Stimulated activated CD8-positive, alpha-beta memory T cell treated with anti-CD3 and anti-CD28 coated beads, Interleukin-2, amount 100 ng/mL, for 1 hour (primary cell): Measurements from ENCODE around the gene ZEB1.
"Not testable (repeated sequence)": the region's sequence is repeated elsewhere in the genome, so short reads cannot be mapped to it uniquely, and the experiment has no call there.

Experiments used
- DNase-seq, 2 donors: peaks; one replicate each; pipeline ENCODE4 v3.0.0-alpha.2; 2020; ENCODE audit warnings: low read depth in 2 of 2

Gene ZEB1

GRCh38 chr10:31422634-31423033, 103.6 kb downstream of the ZEB1 start:
- no peak for DNase-seq

- no peak for DNase-seq
Observed at GRCh38 chr10:31424473-31424872, 105.5 kb downstream of the ZEB1 start.

- no peak for DNase-seq
Observed at GRCh38 chr10:31426401-31426800, 107.4 kb downstream of the ZEB1 start.

- not testable (repeated sequence) for DNase-seq
Observed at GRCh38 chr10:31427334-31427733, 108.3 kb downstream of the ZEB1 start.

DNA sequence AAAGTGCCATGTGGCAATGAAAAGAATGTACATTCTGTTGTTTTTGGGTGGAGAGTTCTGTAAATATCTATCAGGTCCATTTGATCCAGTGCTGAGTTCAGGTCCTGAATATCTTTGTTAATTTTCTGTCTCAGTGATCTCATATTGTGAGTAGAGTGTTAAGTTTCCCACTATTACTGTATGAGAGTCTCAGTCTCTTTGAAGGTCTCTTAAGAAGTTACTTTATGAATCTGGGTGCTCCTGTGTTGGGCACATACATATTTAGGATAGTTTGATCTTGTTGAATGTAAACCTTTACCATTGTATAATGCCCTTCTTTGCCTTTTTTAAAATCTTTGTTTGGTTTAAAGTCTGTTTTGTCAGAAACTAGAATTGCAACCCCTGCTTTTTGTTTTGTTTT, 109.5 kb downstream of the ZEB1 start:
- not testable (repeated sequence) for DNase-seq

DNA sequence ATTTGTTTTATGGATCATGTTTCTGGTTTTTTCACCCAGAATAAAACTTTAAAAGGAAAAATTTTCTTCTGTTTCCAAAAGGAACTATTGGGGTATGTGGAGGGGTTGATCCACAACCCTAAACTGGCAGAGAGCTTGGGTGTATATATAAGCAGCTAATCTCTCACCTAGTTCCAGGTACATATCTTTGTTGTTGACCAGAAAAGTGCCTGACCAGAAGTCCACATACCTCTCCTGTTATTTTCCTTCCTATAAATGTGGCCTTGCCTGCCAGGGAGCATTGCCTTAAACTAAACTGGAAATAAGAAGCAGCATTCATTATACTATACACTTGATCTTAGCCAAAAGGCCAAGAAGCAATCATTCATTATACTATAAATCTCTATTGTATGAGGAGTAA, 112.0 kb downstream of the ZEB1 start:
- DNase-seq: no peak

DNA sequence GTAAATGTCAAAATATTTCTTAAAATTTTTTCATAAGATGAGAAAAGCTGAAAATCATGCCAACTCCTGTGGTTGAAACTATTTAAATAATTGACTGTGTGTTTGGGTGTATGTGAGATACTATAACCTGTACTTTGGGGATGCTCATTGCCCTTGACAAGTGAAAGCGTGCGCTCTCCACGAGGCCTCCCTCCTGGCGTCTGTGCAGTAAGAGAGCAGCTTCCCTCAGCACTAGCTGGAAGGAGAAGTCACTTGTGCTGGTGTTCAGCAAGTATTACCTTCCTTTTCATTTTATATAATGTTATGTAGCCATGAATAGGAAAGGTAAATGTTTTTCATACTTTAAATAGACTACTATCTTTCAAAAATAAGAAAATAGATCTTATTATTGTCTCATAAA, 118.9 kb downstream of the ZEB1 start:
- DNase-seq: no peak

DNA sequence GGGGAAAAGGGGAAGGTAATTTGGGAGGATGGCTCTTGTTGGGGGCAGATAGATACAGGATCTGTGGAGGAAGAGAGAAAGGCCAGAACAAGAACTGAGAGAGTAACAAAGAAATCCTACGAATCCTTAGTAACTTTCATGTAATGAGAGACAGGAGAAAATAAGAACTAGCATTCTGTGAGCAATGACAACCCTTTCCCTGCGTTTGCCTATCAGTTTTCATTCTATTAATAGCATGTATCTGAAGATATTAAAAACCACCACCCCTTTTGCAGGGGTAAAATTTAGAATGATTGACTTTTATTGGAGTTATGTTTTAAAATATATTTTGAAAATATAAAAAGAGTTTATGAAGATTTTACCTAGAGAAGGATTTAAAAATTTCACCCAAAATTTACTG, 132.8 kb downstream of the ZEB1 start:
- DNase-seq: no peak

DNA sequence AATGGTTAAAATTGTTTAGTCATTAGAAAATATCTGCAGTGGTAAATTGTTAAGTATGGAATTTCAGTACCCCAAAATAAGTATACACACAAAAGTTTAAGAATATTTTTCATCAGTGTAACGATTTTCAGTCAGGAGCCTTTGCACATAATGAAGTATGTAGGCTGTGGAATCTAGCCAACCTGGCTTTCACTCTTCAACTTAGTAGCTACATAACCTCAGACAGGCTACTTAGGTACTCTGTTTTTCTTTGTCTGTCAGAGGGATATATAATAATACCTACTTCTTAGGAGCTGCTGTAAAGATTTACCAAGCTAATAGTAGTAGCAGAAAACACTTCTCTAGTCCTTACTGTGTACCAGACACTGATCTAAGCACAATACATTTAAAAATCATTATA, 137.5 kb downstream of the ZEB1 start:
- DNase-seq: no peak

DNA sequence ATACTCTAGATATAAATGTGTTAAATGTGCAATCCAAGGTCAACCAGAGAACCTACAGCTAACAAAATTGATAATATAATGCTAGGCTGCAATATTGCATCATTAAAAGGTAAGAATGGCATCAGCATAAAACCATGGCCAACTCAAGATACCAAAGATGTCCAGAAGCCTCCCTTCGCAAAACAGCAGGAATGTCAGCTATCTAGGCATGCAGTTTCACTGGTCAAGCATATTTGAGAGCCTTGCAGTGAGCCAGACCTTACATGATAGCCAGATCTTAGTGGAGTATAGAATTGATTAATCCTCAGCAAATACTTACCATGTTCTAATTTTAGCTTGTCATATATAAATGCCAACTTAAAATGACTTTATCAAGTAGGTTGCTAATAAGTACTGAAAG, 138.8 kb downstream of the ZEB1 start:
- no peak for DNase-seq

- no peak for DNase-seq
Observed at GRCh38 chr10:31458974-31459373, 140.0 kb downstream of the ZEB1 start.

DNA sequence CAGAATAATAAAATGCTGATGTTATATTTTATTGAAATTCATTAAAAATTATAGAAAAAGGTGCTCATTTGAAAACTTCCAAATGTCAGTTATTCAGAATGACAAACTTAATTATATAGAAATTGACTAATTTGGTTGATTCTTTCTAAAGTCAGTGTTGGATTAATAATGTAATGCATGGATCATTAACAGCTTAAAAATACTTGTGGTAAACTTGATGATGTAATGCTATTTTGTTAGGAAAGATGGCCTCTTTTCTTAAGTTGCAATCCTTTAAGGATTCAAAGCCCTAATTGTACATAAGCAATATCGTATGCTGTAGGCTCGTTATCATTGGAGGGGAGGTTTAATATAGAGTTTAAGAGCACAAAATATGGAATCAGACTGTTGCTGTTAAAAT, 141.2 kb downstream of the ZEB1 start:
- DNase-seq: no peak

DNA sequence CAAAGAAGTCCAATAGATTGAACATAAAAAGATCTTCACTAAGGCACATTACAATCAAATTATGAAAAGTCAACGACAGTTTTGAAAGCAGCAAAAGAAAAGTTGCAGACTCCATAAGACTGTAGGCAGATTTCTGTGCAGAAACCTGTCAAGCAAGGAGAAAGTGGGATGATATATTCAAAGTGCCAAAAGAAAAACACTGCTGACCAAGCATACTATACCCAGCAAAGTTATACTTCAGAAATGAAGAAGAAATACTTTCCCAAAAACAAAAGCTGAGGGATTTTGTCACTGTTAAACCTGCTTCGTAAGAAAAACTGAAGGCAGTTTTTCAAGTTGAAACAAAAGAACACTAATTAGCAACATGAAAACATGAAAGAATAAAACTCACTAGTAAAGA, 145.5 kb downstream of the ZEB1 start:
- DNase-seq: no peak

DNA sequence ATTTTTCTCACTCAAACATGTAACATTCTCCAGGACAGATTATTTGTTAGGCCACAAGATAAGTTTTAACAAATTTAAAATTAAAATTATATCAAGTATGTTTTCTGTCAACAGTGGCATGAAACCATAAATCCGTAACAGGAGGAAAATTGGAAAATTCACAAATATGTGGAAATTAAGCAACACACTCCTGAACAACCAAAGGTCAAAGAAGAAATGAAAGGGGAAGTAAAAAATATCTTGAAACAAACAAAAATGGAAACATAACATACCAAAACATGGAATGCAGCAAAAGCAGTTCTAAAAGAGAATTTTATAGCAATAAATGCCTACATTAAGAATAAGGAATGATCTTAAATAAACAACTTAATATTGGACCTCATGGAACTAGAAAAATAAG, 147.3 kb downstream of the ZEB1 start:
- no peak for DNase-seq

- no peak for DNase-seq
Observed at GRCh38 chr10:31467791-31468535, 148.9 kb downstream of the ZEB1 start.

GRCh38 chr10:31468536-31468859, 149.5 kb downstream of the ZEB1 start:
- DNase-seq: no peak

DNA sequence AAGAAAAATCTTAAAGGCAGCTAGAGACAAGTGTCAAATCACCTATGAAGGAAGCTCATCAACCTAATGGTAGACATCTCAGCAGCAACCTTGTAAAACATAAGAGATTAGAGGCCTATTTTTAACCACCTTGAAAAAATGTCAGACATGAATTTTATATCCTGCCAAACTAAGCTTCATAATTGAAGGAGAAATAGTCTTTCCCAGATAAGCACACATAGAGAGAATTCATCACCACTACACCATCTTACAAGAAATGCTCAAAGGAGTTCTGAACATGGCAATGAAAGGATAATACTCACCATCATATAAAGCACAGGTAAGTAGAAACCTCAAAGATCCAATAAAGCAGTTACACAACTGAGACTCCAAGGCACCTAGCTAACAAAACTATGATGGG, 156.5 kb downstream of the ZEB1 start:
- no peak for DNase-seq

DNA sequence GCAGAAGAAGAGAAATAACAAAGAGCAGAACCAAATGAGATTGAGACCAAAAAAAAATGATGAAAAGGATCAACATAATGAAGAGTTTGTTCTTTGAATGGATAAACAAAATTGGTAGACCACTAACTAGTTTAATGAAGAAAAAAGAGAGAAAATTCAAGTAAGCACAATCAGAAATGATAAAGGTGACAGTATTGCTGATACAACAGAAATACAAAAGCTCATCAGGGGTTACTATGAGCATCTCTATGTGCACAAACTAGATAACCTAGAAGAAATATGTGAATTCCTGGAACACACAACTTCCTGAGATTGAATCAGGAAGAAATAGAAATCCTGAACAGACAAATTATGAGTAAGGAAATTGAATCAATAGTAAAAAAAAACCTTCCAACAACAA, 157.1 kb downstream of the ZEB1 start:
- no peak for DNase-seq

- DNase-seq: no peak
Observed at GRCh38 chr10:31477584-31477983, 158.6 kb downstream of the ZEB1 start.

- DNase-seq: no peak
Observed at GRCh38 chr10:31479752-31480151, 160.7 kb downstream of the ZEB1 start.

DNA sequence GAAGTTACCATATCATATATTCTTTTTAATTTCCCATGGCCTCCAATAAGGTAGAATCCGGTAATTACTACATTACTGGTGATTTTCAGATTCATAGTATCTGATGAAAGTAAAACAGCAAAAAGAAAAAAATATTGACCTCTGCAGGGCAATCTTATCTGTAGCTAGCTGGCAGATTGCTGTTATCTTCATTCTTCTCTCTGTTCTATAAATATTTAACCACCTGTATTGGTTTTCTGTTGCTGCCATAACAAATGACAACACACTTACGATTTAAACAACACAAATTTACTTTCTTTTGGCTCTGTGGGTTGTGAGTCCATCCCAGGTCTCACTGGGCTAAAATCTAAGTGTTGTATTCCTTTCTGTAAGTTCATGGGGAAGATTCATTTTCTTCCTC, 164.5 kb downstream of the ZEB1 start:
- no peak for DNase-seq

DNA sequence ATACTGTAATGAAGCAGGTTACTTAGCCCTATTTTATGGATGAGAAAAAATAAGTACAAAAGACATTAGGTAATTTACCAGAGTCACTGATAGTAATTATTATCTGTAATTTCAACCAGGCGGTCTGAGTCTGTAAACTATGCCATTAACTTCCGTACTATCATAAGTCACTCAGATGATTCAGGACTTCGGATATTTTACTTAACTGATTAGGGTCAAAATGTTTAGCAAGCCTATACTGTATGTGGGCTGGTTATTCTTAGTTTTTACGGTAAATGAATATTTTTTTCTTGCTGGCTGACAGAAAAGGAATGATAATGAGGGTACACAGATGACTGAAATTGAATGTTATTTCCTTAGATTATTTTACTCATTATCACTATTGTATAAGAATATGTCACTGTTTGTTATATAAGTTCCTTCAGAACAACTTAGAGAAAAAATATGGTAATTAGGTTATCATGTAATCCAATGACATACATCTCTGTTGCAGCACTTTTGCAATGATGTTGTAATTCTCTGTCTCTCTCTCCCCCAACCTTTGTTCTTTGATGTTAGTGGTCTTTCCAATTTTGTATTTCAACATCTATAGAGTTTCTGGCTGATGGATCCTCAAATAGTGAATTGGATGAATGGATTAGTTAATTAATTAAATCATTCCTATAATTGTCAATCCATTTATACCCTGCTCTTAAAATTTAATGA, 165.6 kb downstream of the ZEB1 start:
- DNase-seq: no peak

- DNase-seq: no peak
Observed at GRCh38 chr10:31490858-31491504, 172.0 kb downstream of the ZEB1 start.
